ENCODE results near the gene GRIK4.

GRIK4 gene

GRCh38 chr11:120750647-120751549, 239.3 kb downstream of the GRIK4 start:
- DNase-seq (ENCODE audit: low read depth in 1 of 2, low spot score in 1 of 2) = peak in 1 of 2 experiments; percentile 2
- H3K27ac ChIP-seq (replicated peaks) = no peak overlapping the region
- TF ChIP-seq, protein P1, sequence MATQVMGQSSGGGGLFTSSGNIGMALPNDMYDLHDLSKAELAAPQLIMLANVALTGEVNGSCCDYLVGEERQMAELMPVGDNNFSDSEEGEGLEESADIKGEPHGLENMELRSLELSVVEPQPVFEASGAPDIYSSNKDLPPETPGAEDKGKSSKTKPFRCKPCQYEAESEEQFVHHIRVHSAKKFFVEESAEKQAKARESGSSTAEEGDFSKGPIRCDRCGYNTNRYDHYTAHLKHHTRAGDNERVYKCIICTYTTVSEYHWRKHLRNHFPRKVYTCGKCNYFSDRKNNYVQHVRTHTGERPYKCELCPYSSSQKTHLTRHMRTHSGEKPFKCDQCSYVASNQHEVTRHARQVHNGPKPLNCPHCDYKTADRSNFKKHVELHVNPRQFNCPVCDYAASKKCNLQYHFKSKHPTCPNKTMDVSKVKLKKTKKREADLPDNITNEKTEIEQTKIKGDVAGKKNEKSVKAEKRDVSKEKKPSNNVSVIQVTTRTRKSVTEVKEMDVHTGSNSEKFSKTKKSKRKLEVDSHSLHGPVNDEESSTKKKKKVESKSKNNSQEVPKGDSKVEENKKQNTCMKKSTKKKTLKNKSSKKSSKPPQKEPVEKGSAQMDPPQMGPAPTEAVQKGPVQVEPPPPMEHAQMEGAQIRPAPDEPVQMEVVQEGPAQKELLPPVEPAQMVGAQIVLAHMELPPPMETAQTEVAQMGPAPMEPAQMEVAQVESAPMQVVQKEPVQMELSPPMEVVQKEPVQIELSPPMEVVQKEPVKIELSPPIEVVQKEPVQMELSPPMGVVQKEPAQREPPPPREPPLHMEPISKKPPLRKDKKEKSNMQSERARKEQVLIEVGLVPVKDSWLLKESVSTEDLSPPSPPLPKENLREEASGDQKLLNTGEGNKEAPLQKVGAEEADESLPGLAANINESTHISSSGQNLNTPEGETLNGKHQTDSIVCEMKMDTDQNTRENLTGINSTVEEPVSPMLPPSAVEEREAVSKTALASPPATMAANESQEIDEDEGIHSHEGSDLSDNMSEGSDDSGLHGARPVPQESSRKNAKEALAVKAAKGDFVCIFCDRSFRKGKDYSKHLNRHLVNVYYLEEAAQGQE (IDR thresholded peaks at IDR 0.05; ENCODE audit: insufficient replicate concordance, low read depth) = peak; percentile 56
- TF ChIP-seq, protein P2, sequence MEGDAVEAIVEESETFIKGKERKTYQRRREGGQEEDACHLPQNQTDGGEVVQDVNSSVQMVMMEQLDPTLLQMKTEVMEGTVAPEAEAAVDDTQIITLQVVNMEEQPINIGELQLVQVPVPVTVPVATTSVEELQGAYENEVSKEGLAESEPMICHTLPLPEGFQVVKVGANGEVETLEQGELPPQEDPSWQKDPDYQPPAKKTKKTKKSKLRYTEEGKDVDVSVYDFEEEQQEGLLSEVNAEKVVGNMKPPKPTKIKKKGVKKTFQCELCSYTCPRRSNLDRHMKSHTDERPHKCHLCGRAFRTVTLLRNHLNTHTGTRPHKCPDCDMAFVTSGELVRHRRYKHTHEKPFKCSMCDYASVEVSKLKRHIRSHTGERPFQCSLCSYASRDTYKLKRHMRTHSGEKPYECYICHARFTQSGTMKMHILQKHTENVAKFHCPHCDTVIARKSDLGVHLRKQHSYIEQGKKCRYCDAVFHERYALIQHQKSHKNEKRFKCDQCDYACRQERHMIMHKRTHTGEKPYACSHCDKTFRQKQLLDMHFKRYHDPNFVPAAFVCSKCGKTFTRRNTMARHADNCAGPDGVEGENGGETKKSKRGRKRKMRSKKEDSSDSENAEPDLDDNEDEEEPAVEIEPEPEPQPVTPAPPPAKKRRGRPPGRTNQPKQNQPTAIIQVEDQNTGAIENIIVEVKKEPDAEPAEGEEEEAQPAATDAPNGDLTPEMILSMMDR (IDR thresholded peaks at IDR 0.05; ENCODE audit: insufficient read depth, low read length) = no peak
- no peak overlapping the region for H3K4me3 ChIP-seq (replicated peaks; ENCODE audit: insufficient read depth, low read length)
- H3K27me3 ChIP-seq (ENCODE audit: insufficient read depth, poor library complexity, severe bottlenecking) = no peaks in the 10 kb centered on the region

DNA sequence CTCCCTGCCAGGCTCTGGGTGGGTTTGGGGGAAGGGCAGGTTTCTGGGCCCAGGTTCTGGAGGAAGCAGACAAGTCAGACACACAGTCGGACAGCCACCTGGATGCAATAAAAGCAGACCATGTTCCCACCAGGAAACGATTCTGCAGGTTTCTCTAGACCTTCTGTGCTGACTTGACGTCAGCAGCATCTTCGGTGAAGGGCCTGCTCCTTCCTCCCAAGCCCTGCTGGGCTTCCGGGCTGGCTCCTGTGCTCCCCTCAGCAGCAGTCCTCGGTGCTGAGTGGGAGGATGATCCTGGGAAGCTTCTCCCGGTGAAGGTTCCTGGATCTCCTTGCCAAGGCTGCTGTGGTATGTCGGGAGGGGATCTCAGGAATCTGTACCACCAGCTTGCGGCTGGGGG, 240.0 kb downstream of the GRIK4 start:
- H3K27me3 ChIP-seq (ENCODE audit: insufficient read depth, poor library complexity, severe bottlenecking) = no peaks in the 10 kb centered on the region
- DNase-seq (ENCODE audit: low read depth in 1 of 2, low spot score in 1 of 2) = no peak
- TF ChIP-seq, protein P1 (IDR thresholded peaks at IDR 0.05; ENCODE audit: insufficient replicate concordance, low read depth) = no peak
- TF ChIP-seq POLR2AphosphoS5 (IDR thresholded peaks at IDR 0.05; ENCODE audit: low read depth) (no peak), GABPA (IDR thresholded peaks at IDR 0.05; ENCODE audit: low read depth) (no peak), SPI1 (IDR thresholded peaks at IDR 0.05; ENCODE audit: borderline replicate concordance, low read depth) (no peak)
- TF ChIP-seq, protein P2 (IDR thresholded peaks at IDR 0.05; ENCODE audit: insufficient read depth, low read length) = no peak

DNA sequence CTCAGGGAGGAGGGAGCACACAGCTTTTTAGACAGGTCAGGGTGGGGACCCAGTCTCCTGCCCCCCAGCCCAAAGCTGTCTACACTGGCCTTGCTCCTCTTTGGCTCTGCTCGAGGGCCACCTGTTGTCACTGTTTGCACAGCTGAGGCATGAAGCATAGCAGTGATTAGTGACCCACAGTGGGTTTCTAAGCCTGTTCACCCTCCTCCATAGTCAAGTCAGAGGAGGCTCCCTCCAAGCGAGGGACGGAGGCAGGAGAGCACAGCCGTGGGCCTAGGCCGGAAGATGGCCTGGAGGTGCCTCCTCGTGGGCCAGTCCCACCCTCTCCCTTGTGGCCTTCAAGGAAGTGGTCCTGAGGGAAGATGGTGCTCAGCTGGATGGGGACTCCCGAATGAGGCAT, 241.1 kb downstream of the GRIK4 start:
- TF ChIP-seq POLR2AphosphoS5 (IDR thresholded peaks at IDR 0.05; ENCODE audit: low read depth) (no peak), SPI1 (IDR thresholded peaks at IDR 0.05; ENCODE audit: borderline replicate concordance, low read depth) (no peak), GABPA (IDR thresholded peaks at IDR 0.05; ENCODE audit: low read depth) (no peak)
- TF ChIP-seq, protein P1 (IDR thresholded peaks at IDR 0.05; ENCODE audit: insufficient replicate concordance, low read depth) = no peak
- TF ChIP-seq, protein P2 (IDR thresholded peaks at IDR 0.05; ENCODE audit: insufficient read depth, low read length) = no peak
- Histone ChIP-seq H3K4me3 (replicated peaks; ENCODE audit: insufficient read depth, low read length) (no peak overlapping the region), H3K27ac (replicated peaks) (no peak overlapping the region), H3K27me3 (ENCODE audit: insufficient read depth, poor library complexity, severe bottlenecking) (no peaks in the 10 kb centered on the region)
- no peak for DNase-seq (ENCODE audit: low read depth in 1 of 2, low spot score in 1 of 2)

More for the DNA sequence above, 240.0 kb downstream of the GRIK4 start:
- H3K27ac ChIP-seq (replicated peaks) = no peak overlapping the region
- H3K4me3 ChIP-seq (replicated peaks; ENCODE audit: insufficient read depth, low read length) = no peak overlapping the region
